H9 (cell line): Measurements from ENCODE around the gene HCN4. TPM values are rescaled to one million over a fixed set of nuclear protein-coding genes. Genes with fewer than 3 reads are reported as not detected.

Experiments
- DNase-seq: peaks from one replicate; pipeline ENCODE4 v3.0.0-alpha.2; 2017
- H2AFZ ChIP-seq: one replicate; pipeline ENCODE4 v1.6.1; 2013; ENCODE audit warnings: mild to moderate bottlenecking, low read length, control low read depth, moderate library complexity
- H2AK5ac ChIP-seq: 2 replicates; pipeline ENCODE4 v1.6.1; 2013; ENCODE audit warnings: low read length, control low read depth, mixed read lengths; ENCODE audit not compliant: insufficient read length
- H2BK120ac ChIP-seq: one replicate; pipeline ENCODE4 v1.6.1; 2013; ENCODE audit warnings: low read depth, mild to moderate bottlenecking, low read length, control low read depth, inconsistent platforms; ENCODE audit not compliant: poor library complexity, severe bottlenecking
- H2BK12ac ChIP-seq: 2 replicates; pipeline ENCODE4 v1.6.1; 2013; ENCODE audit warnings: low read length, control low read depth, mixed read lengths, low read depth; ENCODE audit not compliant: insufficient read length
- H2BK15ac ChIP-seq: 2 replicates; pipeline ENCODE4 v1.6.1; 2013; ENCODE audit warnings: low read depth, low read length, control low read depth
- H2BK20ac ChIP-seq: one replicate; pipeline ENCODE4 v1.6.1; 2013; ENCODE audit warnings: low read depth, mild to moderate bottlenecking, low read length, control low read depth, inconsistent platforms; ENCODE audit not compliant: poor library complexity, severe bottlenecking
- H2BK5ac ChIP-seq: 2 replicates; pipeline ENCODE4 v1.6.1; 2013; ENCODE audit warnings: low read length, control low read depth, mixed read lengths; ENCODE audit not compliant: insufficient read length
- H3K14ac ChIP-seq: 2 replicates; pipeline ENCODE4 v1.6.1; 2013; ENCODE audit warnings: low read length, control low read depth; ENCODE audit not compliant: insufficient read depth
- H3K18ac ChIP-seq: 2 replicates; pipeline ENCODE4 v1.6.1; 2013; ENCODE audit warnings: low read depth, mild to moderate bottlenecking, mixed read lengths, low read length, control low read depth; ENCODE audit not compliant: insufficient read length
- H3K23ac ChIP-seq: 2 replicates; pipeline ENCODE4 v1.6.1; 2013; ENCODE audit warnings: low read length, control low read depth, mixed read lengths, low read depth; ENCODE audit not compliant: insufficient read length
- H3K23me2 ChIP-seq: 2 replicates; pipeline ENCODE4 v1.6.1; 2013; ENCODE audit warnings: low read depth, mild to moderate bottlenecking, mixed read lengths, low read length, control low read depth; ENCODE audit not compliant: insufficient read length, poor library complexity, severe bottlenecking
- H3K27ac ChIP-seq: 2 replicates; pipeline ENCODE4 v1.5.1; 2013; ENCODE audit warnings: low read length, control low read depth, mixed read lengths, low read depth; ENCODE audit not compliant: insufficient read length
- H3K27me3 ChIP-seq: 2 replicates; pipeline ENCODE4 v1.6.1; 2013; ENCODE audit warnings: low read length, control low read depth, inconsistent platforms; ENCODE audit not compliant: insufficient read depth
- H3K4ac ChIP-seq: 2 replicates; pipeline ENCODE4 v1.6.1; 2013; ENCODE audit warnings: low read depth, mild to moderate bottlenecking, control low read depth, inconsistent platforms, low read length, moderate library complexity
- H3K4me1 ChIP-seq: 2 replicates; pipeline ENCODE4 v1.6.1; 2013; ENCODE audit warnings: low read length, control low read depth, inconsistent platforms; ENCODE audit not compliant: insufficient read depth
- H3K4me2 ChIP-seq: 2 replicates; pipeline ENCODE4 v1.6.1; 2013; ENCODE audit warnings: low read length, control low read depth, mixed read lengths; ENCODE audit not compliant: insufficient read length, insufficient read depth
- H3K56ac ChIP-seq: 2 replicates; pipeline ENCODE4 v1.6.1; 2013; ENCODE audit warnings: low read depth, mild to moderate bottlenecking, mixed read lengths, low read length, control low read depth; ENCODE audit not compliant: insufficient read length
- H3K79me1 ChIP-seq: 2 replicates; pipeline ENCODE4 v1.6.1; 2013; ENCODE audit warnings: low read depth, mild to moderate bottlenecking, moderate library complexity, low read length, control low read depth, inconsistent platforms; ENCODE audit not compliant: insufficient read depth, poor library complexity, severe bottlenecking
- H3K79me2 ChIP-seq: 2 replicates; pipeline ENCODE4 v1.6.1; 2013; ENCODE audit warnings: low read length, control low read depth, inconsistent platforms; ENCODE audit not compliant: insufficient read depth
- H3K9ac ChIP-seq: 2 replicates; pipeline ENCODE4 v1.6.1; 2013; ENCODE audit warnings: low read length, control low read depth, mixed read lengths; ENCODE audit not compliant: insufficient read length; ENCODE audit errors: extremely low read depth
- H3K9me3 ChIP-seq: one replicate; pipeline ENCODE4 v1.6.1; 2013; ENCODE audit warnings: low read depth, low read length, inconsistent platforms; ENCODE audit not compliant: control insufficient read depth
- H3T11ph ChIP-seq: one replicate; pipeline ENCODE4 v1.6.1; 2013; ENCODE audit warnings: mild to moderate bottlenecking, low read length, control low read depth, inconsistent platforms
- H4K20me1 ChIP-seq: one replicate; pipeline ENCODE4 v1.6.1; 2013; ENCODE audit not compliant: control insufficient read depth, insufficient read length, insufficient read depth
- H4K5ac ChIP-seq: 2 replicates; pipeline ENCODE4 v1.6.1; 2013; ENCODE audit warnings: low read depth, mild to moderate bottlenecking, mixed read lengths, low read length, control low read depth; ENCODE audit not compliant: insufficient read length
- H4K8ac ChIP-seq: replicated peaks from 2 replicates; pipeline ENCODE4 v1.6.1; 2013; ENCODE audit warnings: low read length, control low read depth, mixed read lengths, low read depth; ENCODE audit not compliant: insufficient read length
- H4K91ac ChIP-seq: 2 replicates; pipeline ENCODE4 v1.6.1; 2013; ENCODE audit warnings: low read depth, mild to moderate bottlenecking, moderate library complexity, mixed read lengths, low read length, control low read depth; ENCODE audit not compliant: insufficient read length
- H3K27ac Mint-ChIP-seq, 3 experiments: 2 replicates in 2 of 3; 3 replicates in 1 of 3; pipeline ENCODE4 v1.8.0; 2020 to 2021; ENCODE audit warnings: mixed read lengths in 3 of 3, mild to moderate bottlenecking in 1 of 3, moderate library complexity in 1 of 3
- H3K27me3 Mint-ChIP-seq: 2 replicates; pipeline ENCODE4 v1.8.0; 2021; ENCODE audit warnings: low read depth, mild to moderate bottlenecking, moderate library complexity, mixed read lengths
- H3K36me3 Mint-ChIP-seq, 3 experiments: 2 replicates in 2 of 3; 3 replicates in 1 of 3; pipeline ENCODE4 v1.8.0; 2020 to 2021; ENCODE audit warnings: low read depth in 3 of 3, mixed read lengths in 3 of 3; ENCODE audit not compliant: insufficient read depth in 1 of 3
- H3K4me1 Mint-ChIP-seq, 2 experiments: 2 replicates each; pipeline ENCODE4 v1.8.0; 2020; ENCODE audit warnings: mixed read lengths in 2 of 2
- H3K4me3 Mint-ChIP-seq, 2 experiments: 2 replicates in 1 of 2; 3 replicates in 1 of 2; pipeline ENCODE4 v1.8.0; 2020 to 2021; ENCODE audit warnings: mild to moderate bottlenecking in 2 of 2, mixed read lengths in 2 of 2, moderate library complexity in 1 of 2
- H3K9me3 Mint-ChIP-seq, 2 experiments: 2 replicates in 1 of 2; 3 replicates in 1 of 2; pipeline ENCODE4 v1.8.0; 2020; ENCODE audit warnings: mild to moderate bottlenecking in 2 of 2, mixed read lengths in 2 of 2, moderate library complexity in 1 of 2
- CTCF ChIP-seq: fragments of 200-600 bp; sonication (generic); conservative IDR thresholded peaks from 3 replicates; pipeline ENCODE4 v1.8.0; 2021; ENCODE audit warnings: antibody characterized with exemption, mild to moderate bottlenecking
- WGBS: extraction: QIAGEN DNeasy Blood & Tissue Kit; methylation state at CpG from one replicate; pipeline ENCODE4 v1.1.7; 2013; ENCODE audit warnings: missing lambda C conversion rate, low lambda C conversion rate, mixed read lengths; ENCODE audit not compliant: insufficient read length; ENCODE audit errors: extremely low coverage; 5-methylcytosine and 5-hydroxymethylcytosine counted together
- total RNA-seq: library from RNA; stranded (reverse); gene quantifications from 2 replicates; pipeline ENCODE4 v1.2.1, GENCODE V29; 2021

HCN4 gene
- total RNA-seq, 1 experiment from 2014 or later: 10.5 TPM

DNA sequence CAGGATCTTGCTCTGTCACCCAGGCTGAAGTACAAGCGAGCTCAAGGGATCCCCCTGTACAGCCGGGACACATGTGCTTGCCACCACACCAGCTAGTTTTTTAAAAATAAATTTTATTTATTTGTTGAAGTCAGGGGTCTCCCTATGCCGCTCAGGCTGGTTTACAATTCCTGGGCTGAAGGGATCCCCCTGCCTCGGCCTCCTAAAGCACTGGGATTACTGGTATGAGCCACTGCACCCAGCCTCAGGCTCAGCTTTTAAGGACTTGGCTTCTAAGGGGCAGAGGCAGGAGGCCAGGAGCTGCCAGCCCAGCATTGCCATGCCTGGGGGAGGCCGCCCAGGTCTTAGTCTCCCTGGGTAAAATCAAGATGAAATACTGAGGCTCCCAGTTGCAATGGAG, 37.3 kb downstream of the HCN4 start:
- no peak overlapping the region for H3K56ac ChIP-seq
- WGBS: no CpG with 5 or more reads among the region's 5 CpGs
- H2BK12ac ChIP-seq: no peak overlapping the region
- no peak for TF ChIP-seq CTCF
- no peak overlapping the region for H3K14ac ChIP-seq
- H3K27me3 ChIP-seq: no peaks in the 10 kb centered on the region
- no peaks in the 10 kb centered on the region for H3K4me1 ChIP-seq
- H4K91ac ChIP-seq: no peak overlapping the region
- H3K27me3 Mint-ChIP-seq: no peaks in the 10 kb centered on the region
- no peak overlapping the region for H3K18ac ChIP-seq
- H4K8ac ChIP-seq: no peak overlapping the region
- no peak overlapping the region for H2AFZ ChIP-seq
- no peaks in the 10 kb centered on the region for H3K79me2 ChIP-seq
- no peak overlapping the region for H2BK5ac ChIP-seq
- no peak overlapping the region for H3K27ac ChIP-seq
- no peak overlapping the region for H3K27ac Mint-ChIP-seq
- H3K9me3 ChIP-seq: no peaks in the 10 kb centered on the region
- H3T11ph ChIP-seq: no peak overlapping the region
- no peak overlapping the region for H2AK5ac ChIP-seq
- H3K23me2 ChIP-seq: no peaks in the 10 kb centered on the region
- no peak overlapping the region for H3K4ac ChIP-seq
- peaks cover 8 to 10% of the 10 kb centered on the region in 2 experiments; a peak in 3 of 4 replicates for H3K4me1 Mint-ChIP-seq
- no peak overlapping the region for H2BK20ac ChIP-seq
- H4K20me1 ChIP-seq: no peaks in the 10 kb centered on the region
- no peaks in the 10 kb centered on the region; a peak in 1 of 5 replicates for H3K9me3 Mint-ChIP-seq
- H2BK15ac ChIP-seq: no peak overlapping the region
- H3K79me1 ChIP-seq: no peaks in the 10 kb centered on the region
- H2BK120ac ChIP-seq: no peak overlapping the region
- H3K23ac ChIP-seq: no peak overlapping the region
- no peak overlapping the region for H4K5ac ChIP-seq
- DNase-seq: no peak
- H3K9ac ChIP-seq: no peak overlapping the region
- H3K4me3 Mint-ChIP-seq: no peak overlapping the region
- H3K4me2 ChIP-seq: no peak overlapping the region
- peaks cover 14 to 29% (median 21%) of the 10 kb centered on the region in 3 experiments for H3K36me3 Mint-ChIP-seq
